Upper lobe of left lung (tissue), 4 donors: ENCODE measurements around the gene ADAMTS17.

ENCODE experiments used
- CTCF ChIP-seq, 6 experiments: fragments of 450-650 bp in 4 of 6; fragments of 200-600 bp in 2 of 6; sonication (generic) in 2 of 6; IDR thresholded peaks; one replicate each; pipeline ENCODE4 v1.5.1; 2016 to 2019; ENCODE audit warnings: antibody characterized with exemption in 6 of 6
- POLR2AphosphoS5 ChIP-seq, 2 donors: sonication (generic); formaldehyde crosslinking; IDR thresholded peaks; one replicate each; pipeline ENCODE4 v1.5.1; 2017; ENCODE audit warnings: antibody characterized with exemption in 2 of 2

GRCh38 chr15:99989095-99989494, 352.7 kb downstream of the ADAMTS17 start:
- TF ChIP-seq CTCF (IDR thresholded peaks at IDR 0.05) = no peak
- TF ChIP-seq POLR2AphosphoS5 (IDR thresholded peaks at IDR 0.05) = no peak
